ENCODE results near the gene SUSD5.
"Not testable (repeated sequence)": the region's sequence is repeated elsewhere in the genome, so short reads cannot be mapped to it uniquely, and the experiment has no call there.

Gene SUSD5

DNA sequence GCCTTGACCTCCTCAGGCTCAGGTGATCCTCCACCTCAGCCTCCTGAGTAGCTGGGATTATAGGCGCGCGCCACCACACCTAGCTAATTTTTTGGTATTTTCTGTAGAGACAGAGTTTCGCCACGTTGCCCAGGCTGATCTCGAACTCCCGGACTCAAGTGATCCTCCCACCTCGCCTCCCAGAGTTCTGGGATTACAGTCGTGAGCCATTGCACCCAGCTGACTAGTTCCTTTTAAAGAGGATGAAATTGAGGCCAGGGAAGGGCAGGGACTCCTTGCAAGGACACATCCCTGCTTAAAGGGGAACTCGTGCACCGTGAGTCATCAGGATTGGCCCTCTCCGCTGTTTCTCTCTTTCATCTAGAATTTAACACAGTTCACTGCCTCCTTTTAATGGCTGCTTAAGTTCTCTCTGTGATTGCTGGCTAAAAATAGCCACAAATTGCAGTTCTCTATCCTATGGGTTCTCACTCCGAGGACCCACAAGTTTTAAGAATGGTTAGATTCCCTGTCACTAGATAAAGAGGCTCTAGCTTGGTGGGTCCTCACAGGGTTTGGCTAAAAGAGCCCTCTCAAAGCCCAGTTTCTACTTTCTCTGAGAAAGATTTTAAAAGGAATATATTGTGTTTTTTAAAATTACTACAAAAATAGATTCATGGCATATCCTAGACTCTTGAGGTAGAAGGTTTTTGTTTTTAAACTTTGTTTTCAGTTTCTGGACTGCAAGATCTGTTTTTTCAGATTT, 103.4 kb downstream of the SUSD5 start:
- no peak for DNase-seq (ENCODE audit: low read depth in 1 of 2, low spot score in 1 of 2)

DNA sequence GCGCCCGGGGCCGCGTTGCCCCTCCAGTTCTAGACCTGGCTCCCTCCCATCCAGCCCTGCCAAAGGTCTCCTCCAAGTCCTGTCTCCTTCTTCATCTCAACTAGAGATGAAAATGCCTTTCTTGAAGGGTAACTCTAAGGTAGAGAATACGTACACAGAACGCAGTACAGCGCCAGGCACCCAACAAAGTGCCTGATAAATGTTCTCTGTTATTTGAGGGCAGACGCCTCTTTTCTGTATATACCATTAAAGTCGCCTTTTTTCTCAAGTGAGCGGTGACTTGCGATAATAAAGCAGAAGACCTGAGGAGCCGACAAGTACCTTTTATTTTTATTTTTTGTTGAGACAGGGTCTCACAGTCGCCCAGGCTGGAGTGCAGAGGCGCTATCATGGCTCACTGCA, 104.0 kb downstream of the SUSD5 start:
- DNase-seq (ENCODE audit: low read depth in 1 of 2, low spot score in 1 of 2): no peak

DNA sequence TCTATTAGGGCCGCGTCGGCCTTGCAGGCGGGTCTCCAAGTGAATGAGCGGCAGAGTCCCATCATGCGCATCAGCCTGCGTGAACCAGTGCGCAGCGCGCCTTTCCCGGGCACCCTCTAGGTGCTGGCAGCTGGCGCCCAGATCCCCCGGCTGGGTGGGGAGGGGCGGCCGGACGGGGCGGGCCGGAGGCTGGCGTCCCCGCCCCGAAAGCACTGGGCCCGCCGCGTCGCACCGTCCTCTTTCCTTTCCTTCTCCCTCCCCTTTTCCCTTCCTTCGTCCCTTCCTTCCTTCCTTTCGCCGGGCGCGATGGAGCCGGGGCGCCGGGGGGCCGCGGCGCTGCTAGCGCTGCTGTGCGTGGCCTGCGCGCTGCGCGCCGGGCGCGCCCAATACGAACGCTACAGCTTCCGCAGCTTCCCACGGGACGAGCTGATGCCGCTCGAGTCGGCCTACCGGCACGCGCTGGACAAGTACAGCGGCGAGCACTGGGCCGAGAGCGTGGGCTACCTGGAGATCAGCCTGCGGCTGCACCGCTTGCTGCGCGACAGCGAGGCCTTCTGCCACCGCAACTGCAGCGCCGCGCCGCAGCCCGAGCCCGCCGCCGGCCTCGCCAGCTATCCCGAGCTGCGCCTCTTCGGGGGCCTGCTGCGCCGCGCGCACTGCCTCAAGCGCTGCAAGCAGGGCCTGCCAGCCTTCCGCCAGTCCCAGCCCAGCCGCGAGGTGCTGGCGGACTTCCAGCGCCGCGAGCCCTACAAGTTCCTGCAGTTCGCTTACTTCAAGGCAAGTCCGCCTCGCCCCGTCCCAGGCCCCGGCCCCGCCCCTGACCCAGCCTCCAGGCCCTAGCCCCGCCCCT, 104.6 kb downstream of the SUSD5 start, which contains the start of gene CRTAP:
Gene CRTAP, plus strand, starts transcription at position 243 of the 850 bp plus-strand sequence. Its CDS starts 64 bp downstream, at position 307.
- peak; percentile 72 to 82 for DNase-seq (ENCODE audit: low read depth in 1 of 2, low spot score in 1 of 2)

DNA sequence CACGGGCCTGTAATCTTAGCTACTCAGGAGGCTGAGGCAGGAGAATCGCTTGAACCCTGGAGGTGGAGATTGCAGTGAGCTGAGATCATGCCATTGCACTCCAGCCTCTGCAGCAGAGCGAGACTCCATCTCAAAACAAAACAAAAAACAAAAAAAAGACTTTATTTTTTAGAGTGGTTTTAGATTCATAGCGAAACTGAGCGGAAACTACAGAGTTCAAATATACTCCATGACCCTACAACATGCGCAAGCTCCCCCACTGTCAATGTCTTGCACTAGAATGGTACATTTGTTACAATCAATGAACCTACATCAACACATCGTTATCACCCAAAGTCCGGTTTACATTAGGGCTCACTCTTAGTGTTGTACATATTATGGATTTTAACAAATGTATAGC, 107.0 kb downstream of the SUSD5 start:
- no peak for DNase-seq (ENCODE audit: low read depth in 1 of 2, low spot score in 1 of 2)

DNA sequence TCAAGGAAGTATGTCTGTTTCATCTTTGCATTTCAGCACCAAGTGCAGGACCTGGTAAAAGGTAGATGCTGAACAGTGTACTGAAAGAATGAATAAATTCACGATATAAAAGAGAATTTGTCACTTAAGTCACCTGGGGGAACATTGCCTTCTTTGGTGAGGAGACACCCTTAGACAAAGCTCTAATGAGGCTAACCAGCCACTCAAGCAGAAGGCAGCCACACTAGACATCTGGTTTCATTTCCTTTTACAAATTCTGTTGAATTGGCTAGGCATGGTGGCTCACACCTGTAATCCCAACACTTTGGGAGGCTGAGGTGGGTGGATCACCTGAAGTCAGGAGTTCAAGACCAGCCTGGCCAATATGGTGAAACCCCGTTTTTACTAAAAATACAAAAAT, 111.8 kb downstream of the SUSD5 start:
- not testable (repeated sequence) for DNase-seq (ENCODE audit: low read depth in 1 of 2, low spot score in 1 of 2)

DNA sequence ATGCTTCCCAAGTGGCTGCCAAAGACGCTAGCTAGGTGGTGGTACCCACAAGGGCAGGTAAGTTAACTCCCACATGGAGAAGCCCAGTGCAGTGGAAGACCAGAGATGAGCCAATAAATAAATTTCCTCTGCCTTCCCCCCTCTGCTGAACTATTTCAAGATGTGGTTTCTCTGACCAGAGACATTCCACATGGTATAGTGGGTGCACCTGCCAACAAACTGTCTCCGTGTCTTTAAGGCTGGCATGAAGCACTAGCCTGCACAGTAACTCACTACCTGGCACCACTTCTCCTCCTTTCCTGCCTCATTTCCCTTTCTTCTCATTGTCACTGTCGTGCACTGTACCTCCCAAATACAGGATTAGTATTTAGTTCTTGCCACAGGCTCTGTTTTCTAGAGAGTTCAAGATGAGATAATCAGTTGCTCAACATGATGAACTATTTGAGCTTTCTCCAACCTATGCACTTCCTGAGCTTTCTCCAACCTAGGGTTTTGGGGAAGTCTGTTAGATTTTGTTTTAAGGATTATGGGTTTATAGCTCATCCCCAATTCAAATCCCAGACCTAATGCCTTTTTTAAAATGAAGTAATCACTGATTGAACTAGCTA, 113.2 kb downstream of the SUSD5 start:
- DNase-seq (ENCODE audit: low read depth in 1 of 2, low spot score in 1 of 2): no peak

DNA sequence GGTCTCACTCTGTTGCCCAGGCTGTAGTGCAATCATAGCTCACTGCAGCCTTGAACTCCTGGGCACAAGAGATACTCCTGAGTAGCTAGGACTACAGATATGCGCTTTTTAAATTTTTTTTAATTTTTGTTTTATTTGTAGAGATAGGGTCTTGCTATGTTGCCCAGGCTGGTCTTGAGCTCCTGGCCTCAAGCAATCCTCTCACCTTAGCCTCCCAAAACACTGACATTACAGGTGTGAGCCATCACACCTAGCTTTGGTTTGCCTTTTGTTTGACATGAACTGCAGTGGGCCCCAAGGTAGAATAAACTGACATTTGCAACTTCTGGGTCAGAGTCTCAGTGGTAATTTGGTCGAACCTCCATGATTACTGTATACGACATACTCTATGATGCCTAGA, 113.8 kb downstream of the SUSD5 start:
- no peak for DNase-seq (ENCODE audit: low read depth in 1 of 2, low spot score in 1 of 2)

DNA sequence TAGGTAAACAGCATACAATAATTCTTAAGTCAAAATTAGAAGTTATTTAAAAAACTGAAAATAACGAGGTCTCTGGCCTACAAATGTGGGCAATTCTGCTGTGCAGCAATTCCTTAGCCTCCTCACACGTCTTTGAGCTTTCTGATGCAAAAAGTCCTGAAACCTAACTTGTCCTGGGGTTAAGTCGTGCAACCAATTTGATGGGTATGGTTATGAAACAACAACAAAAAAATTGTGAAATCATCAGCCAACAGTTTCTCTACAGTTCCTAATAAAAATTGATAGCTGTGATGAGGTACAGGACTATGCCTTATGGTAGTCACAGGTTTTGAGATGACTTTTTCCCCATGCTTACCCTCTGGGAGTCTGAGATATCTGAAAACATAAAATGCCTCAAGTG, 115.1 kb downstream of the SUSD5 start:
- DNase-seq (ENCODE audit: low read depth in 1 of 2, low spot score in 1 of 2): no peak

DNA sequence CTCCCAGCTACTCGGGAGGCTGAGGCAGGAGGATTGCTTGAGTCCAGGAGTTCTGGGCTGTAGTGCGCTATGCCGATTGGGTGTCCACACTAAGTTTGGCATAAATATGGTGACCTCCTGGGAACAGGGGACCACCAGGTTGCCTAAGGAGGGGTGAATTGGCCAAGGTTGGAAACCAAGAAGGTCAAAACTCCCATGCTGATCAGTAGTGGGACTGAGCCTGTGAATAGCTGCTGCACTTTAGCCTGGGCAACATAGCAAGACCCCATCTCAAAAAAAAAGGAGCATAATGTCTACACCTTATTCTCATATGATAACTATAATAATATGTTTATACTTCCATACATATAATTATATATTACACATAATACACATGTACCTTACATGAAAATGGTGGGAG, 115.6 kb downstream of the SUSD5 start:
- no peak for DNase-seq (ENCODE audit: low read depth in 1 of 2, low spot score in 1 of 2)

DNA sequence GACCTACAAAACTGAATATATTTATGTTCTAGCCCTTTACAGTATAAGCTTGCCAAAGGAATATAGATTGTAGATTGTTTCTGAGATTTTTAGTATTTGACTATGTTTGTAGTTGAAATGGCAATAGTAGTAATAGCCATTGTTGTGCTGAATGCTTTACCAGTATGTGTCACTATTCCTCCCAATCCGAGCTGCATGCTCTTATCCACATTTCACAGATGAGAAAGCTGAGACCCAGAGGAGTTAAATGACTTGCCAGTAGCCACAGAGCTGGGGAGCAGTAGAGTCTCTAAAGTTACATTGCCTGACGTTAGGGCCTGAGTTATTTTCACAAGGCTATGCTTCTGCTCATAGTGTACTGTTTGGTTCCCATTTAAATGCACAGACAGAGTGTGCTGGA, 118.4 kb downstream of the SUSD5 start:
- DNase-seq (ENCODE audit: low read depth in 1 of 2, low spot score in 1 of 2): no peak
